ENCODE measurements around the gene DNAJC4. TPM values are rescaled to one million over a fixed set of nuclear protein-coding genes. Genes with fewer than 3 reads are reported as not detected.

DNAJC4 gene
- total RNA-seq, 1 experiment from 2014 or later = 32.0 TPM

DNA sequence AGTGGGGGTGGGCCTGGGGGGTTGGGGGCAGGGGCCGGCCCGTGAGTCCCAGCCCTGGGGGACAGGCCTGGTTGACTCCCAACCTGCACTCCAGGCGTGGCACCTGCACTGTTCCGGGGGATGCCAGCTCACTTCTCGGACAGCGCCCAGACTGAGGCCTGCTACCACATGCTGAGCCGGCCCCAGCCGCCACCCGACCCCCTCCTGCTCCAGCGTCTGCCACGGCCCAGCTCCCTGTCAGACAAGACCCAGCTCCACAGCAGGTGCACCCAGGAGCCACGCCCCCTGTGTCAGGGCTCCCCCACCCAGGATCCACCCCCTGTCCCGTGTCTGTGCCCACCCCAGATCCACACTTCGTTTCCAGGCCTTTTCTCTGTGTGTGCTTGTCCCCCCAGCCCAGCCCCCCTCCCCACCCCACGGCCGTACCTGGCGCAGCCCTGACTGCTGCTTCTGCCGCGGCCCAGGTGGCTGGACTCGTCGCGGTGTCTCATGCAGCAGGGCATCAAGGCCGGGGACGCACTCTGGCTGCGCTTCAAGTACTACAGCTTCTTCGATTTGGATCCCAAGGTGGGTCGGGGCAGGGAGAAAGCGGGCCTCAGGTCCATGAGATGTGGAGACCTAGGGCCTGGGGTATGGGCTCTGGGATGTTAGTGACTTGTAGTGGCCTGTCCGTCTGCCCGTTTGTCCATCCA, 19.0 kb upstream of the DNAJC4 start:
- no peak overlapping the region for H3K4me3 ChIP-seq (ENCODE audit: low read length)
- no peak for DNase-seq
- H3K9me3 ChIP-seq (ENCODE audit: low read length) = no peaks in the 10 kb centered on the region
- peaks cover 8% of the 10 kb centered on the region; the same call in 1 of the 2 replicates for H4K20me1 ChIP-seq (ENCODE audit: insufficient read depth, low read depth, low read length)
- H3K79me2 ChIP-seq (ENCODE audit: low read length) = peaks cover 12% of the 10 kb centered on the region; the same call in 1 of the 2 replicates
- H3K27me3 ChIP-seq (ENCODE audit: low read length) = no peaks in the 10 kb centered on the region
- no peaks in the 10 kb centered on the region for H3K9me2 ChIP-seq (replicated peaks; ENCODE audit: insufficient read depth, low read length)
- peaks cover 14% of the 10 kb centered on the region; the same call in 1 of the 2 replicates for H3K36me3 ChIP-seq (ENCODE audit: insufficient read depth, low read length)
- no peak overlapping the region for H3K4me2 ChIP-seq (ENCODE audit: low read depth, low read length, poor library complexity, severe bottlenecking)
- no peak overlapping the region for H2AFZ ChIP-seq (ENCODE audit: low read length)
- H3K9ac ChIP-seq (ENCODE audit: low read length) = no peak overlapping the region
- peaks cover 71% of the 10 kb centered on the region for H3K4me1 ChIP-seq (ENCODE audit: low read length)
- H3K27ac ChIP-seq (ENCODE audit: low read length) = no peak overlapping the region

DNA sequence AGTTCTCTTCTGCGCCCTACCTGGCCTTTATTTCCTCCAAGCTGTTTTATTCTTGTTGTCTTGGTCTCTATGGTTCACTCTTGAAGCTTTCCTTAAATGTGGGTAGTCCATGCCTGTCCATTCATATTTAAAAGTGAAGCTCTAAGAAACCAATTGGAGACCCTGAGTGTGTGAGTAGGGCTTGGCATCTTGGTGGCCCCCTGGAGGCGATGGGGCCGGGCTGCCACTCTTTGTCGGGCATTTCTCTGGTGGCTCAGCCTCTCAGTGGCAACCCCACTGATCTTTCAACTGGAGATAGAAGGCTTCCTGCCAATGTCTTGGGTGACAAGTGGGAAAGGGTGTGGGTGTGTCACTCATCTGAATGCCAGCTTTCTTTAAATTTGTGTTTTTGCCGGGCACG, 13.5 kb upstream of the DNAJC4 start:
- no peak overlapping the region for H3K4me2 ChIP-seq (ENCODE audit: low read depth, low read length, poor library complexity, severe bottlenecking)
- H3K27ac ChIP-seq (ENCODE audit: low read length) = no peak overlapping the region
- no peaks in the 10 kb centered on the region for H3K9me3 ChIP-seq (ENCODE audit: low read length)
- H4K20me1 ChIP-seq (ENCODE audit: insufficient read depth, low read depth, low read length) = no peaks in the 10 kb centered on the region
- no peak overlapping the region for H3K4me3 ChIP-seq (ENCODE audit: low read length)
- DNase-seq = no peak
- H3K27me3 ChIP-seq (ENCODE audit: low read length) = no peaks in the 10 kb centered on the region
- H3K9me2 ChIP-seq (replicated peaks; ENCODE audit: insufficient read depth, low read length) = no peaks in the 10 kb centered on the region
- H3K9ac ChIP-seq (ENCODE audit: low read length) = no peak overlapping the region
- H3K36me3 ChIP-seq (ENCODE audit: insufficient read depth, low read length) = peaks cover 15% of the 10 kb centered on the region; the same call in 1 of the 2 replicates
- no peak overlapping the region for H2AFZ ChIP-seq (ENCODE audit: low read length)
- no peaks in the 10 kb centered on the region for H3K79me2 ChIP-seq (ENCODE audit: low read length)
- peaks cover 40% of the 10 kb centered on the region for H3K4me1 ChIP-seq (ENCODE audit: low read length)

DNA sequence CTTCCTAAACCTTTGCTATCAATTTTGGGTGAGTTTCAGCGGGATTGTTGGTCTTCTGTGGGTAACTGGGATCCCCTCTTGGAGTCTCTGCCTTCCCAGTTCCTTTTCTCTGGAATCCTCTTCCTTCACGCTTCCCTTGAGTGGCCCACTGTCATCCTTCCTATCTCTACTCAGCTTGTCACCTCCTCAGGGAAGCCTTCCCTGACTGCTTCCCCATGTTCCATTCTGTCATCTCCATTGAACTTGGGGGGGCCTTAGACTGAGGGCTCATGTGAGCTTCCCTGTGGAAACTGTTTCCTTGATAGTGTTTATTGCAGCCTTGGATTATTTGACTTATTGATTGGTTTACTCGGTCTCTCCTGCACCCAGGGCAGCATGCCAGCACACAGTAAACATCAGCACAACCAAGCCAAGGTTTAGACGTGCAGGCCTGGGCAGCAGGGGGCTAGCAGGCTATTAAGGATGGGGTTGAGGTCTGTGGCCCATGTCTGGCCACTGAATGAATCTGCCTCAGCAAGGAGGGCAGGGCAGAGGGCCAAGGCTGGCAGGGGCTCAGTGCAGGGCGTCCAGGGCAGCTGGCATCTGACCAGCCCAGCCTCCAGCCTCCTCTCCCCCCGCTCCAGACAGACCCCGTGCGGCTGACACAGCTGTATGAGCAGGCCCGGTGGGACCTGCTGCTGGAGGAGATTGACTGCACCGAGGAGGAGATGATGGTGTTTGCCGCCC, 11.6 kb upstream of the DNAJC4 start:
- Histone ChIP-seq H3K27ac (ENCODE audit: low read length) (no peak overlapping the region), H3K9me3 (ENCODE audit: low read length) (no peaks in the 10 kb centered on the region), H2AFZ (ENCODE audit: low read length) (no peak overlapping the region), H3K79me2 (ENCODE audit: low read length) (no peaks in the 10 kb centered on the region), H3K9me2 (replicated peaks; ENCODE audit: insufficient read depth, low read length) (no peaks in the 10 kb centered on the region), H3K36me3 (ENCODE audit: insufficient read depth, low read length) (peaks cover 9% of the 10 kb centered on the region; the same call in 1 of the 2 replicates), H3K9ac (ENCODE audit: low read length) (no peak overlapping the region), H4K20me1 (ENCODE audit: insufficient read depth, low read depth, low read length) (no peaks in the 10 kb centered on the region), H3K4me3 (ENCODE audit: low read length) (no peak overlapping the region), H3K27me3 (ENCODE audit: low read length) (no peaks in the 10 kb centered on the region), H3K4me2 (ENCODE audit: low read depth, low read length, poor library complexity, severe bottlenecking) (no peak overlapping the region), H3K4me1 (ENCODE audit: low read length) (peaks cover 28% of the 10 kb centered on the region)
- no peak for DNase-seq

DNA sequence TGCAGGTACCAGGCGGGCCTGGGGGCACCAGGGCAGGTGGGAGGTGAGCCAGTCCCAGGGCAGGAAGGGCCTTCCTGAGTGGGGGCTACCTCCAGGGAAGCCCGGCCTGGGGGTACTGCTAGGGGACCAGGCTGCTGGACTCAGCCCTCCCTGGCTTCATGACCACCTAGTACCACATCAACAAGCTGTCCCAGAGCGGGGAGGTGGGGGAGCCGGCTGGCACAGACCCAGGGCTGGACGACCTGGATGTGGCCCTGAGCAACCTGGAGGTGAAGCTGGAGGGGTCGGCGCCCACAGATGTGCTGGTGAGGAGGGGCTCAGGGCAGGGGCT, 11.0 kb upstream of the DNAJC4 start:
- Histone ChIP-seq H3K27me3 (ENCODE audit: low read length) (no peaks in the 10 kb centered on the region), H3K79me2 (ENCODE audit: low read length) (no peaks in the 10 kb centered on the region), H3K27ac (ENCODE audit: low read length) (no peak overlapping the region), H3K4me3 (ENCODE audit: low read length) (no peak overlapping the region), H3K4me2 (ENCODE audit: low read depth, low read length, poor library complexity, severe bottlenecking) (no peak overlapping the region), H3K4me1 (ENCODE audit: low read length) (peaks cover 28% of the 10 kb centered on the region), H2AFZ (ENCODE audit: low read length) (no peak overlapping the region), H3K9ac (ENCODE audit: low read length) (no peak overlapping the region), H3K36me3 (ENCODE audit: insufficient read depth, low read length) (peaks cover 5% of the 10 kb centered on the region; the same call in 1 of the 2 replicates), H3K9me2 (replicated peaks; ENCODE audit: insufficient read depth, low read length) (no peaks in the 10 kb centered on the region), H3K9me3 (ENCODE audit: low read length) (no peaks in the 10 kb centered on the region), H4K20me1 (ENCODE audit: insufficient read depth, low read depth, low read length) (no peaks in the 10 kb centered on the region)
- no peak for DNase-seq

DNA sequence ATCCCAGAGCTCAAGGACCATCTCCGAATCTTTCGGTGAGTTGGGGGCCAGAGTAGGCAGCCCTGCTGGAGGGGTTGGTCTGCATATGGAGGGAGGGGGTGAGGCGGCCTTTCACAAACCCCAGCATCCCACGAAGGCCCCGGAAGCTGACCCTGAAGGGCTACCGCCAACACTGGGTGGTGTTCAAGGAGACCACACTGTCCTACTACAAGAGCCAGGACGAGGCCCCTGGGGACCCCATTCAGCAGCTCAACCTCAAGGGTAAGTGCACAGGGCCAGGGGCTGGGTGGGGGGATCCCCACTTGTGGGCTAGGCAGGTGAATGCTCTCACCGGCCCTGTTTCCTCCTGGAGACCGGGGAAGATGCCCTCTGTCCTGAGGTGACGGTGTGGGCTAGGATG, 10.6 kb upstream of the DNAJC4 start:
- no peak for DNase-seq
- H3K4me2 ChIP-seq (ENCODE audit: low read depth, low read length, poor library complexity, severe bottlenecking) = no peak overlapping the region
- peaks cover 5% of the 10 kb centered on the region; the same call in 1 of the 2 replicates for H3K36me3 ChIP-seq (ENCODE audit: insufficient read depth, low read length)
- H3K9me3 ChIP-seq (ENCODE audit: low read length) = no peaks in the 10 kb centered on the region
- no peaks in the 10 kb centered on the region for H4K20me1 ChIP-seq (ENCODE audit: insufficient read depth, low read depth, low read length)
- no peaks in the 10 kb centered on the region for H3K79me2 ChIP-seq (ENCODE audit: low read length)
- H3K4me3 ChIP-seq (ENCODE audit: low read length) = no peak overlapping the region
- no peaks in the 10 kb centered on the region for H3K9me2 ChIP-seq (replicated peaks; ENCODE audit: insufficient read depth, low read length)
- no peak overlapping the region for H3K27ac ChIP-seq (ENCODE audit: low read length)
- H3K4me1 ChIP-seq (ENCODE audit: low read length) = peaks cover 28% of the 10 kb centered on the region
- H3K9ac ChIP-seq (ENCODE audit: low read length) = no peak overlapping the region
- no peaks in the 10 kb centered on the region for H3K27me3 ChIP-seq (ENCODE audit: low read length)
- H2AFZ ChIP-seq (ENCODE audit: low read length) = no peak overlapping the region

DNA sequence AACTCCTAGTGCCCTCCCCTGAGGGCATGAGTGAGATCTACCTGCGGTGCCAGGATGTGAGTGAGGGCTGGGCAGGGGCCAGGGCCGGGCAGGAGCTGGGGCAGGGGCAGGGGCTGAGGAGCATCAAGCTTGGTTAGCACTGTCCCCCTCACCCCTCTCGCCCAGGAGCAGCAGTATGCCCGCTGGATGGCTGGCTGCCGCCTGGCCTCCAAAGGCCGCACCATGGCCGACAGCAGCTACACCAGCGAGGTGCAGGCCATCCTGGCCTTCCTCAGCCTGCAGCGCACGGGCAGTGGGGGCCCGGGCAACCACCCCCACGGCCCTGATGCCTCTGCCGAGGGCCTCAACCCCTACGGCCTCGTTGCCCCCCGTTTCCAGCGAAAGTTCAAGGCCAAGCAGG, 10.1 kb upstream of the DNAJC4 start:
- no peak overlapping the region for H3K4me2 ChIP-seq (ENCODE audit: low read depth, low read length, poor library complexity, severe bottlenecking)
- H4K20me1 ChIP-seq (ENCODE audit: insufficient read depth, low read depth, low read length) = no peaks in the 10 kb centered on the region
- H3K9me3 ChIP-seq (ENCODE audit: low read length) = no peaks in the 10 kb centered on the region
- H3K4me3 ChIP-seq (ENCODE audit: low read length) = no peak overlapping the region
- H3K9ac ChIP-seq (ENCODE audit: low read length) = no peak overlapping the region
- no peak for DNase-seq
- H3K79me2 ChIP-seq (ENCODE audit: low read length) = 0 out of 2 replicates have a peak, but pooled peaks cover 3% of the 10 kb centered on the region
- H3K36me3 ChIP-seq (ENCODE audit: insufficient read depth, low read length) = peaks cover 5% of the 10 kb centered on the region; the same call in 1 of the 2 replicates
- H3K27ac ChIP-seq (ENCODE audit: low read length) = no peak overlapping the region
- no peaks in the 10 kb centered on the region for H3K9me2 ChIP-seq (replicated peaks; ENCODE audit: insufficient read depth, low read length)
- H2AFZ ChIP-seq (ENCODE audit: low read length) = no peak overlapping the region
- H3K27me3 ChIP-seq (ENCODE audit: low read length) = no peaks in the 10 kb centered on the region
- peaks cover 28% of the 10 kb centered on the region for H3K4me1 ChIP-seq (ENCODE audit: low read length)

DNA sequence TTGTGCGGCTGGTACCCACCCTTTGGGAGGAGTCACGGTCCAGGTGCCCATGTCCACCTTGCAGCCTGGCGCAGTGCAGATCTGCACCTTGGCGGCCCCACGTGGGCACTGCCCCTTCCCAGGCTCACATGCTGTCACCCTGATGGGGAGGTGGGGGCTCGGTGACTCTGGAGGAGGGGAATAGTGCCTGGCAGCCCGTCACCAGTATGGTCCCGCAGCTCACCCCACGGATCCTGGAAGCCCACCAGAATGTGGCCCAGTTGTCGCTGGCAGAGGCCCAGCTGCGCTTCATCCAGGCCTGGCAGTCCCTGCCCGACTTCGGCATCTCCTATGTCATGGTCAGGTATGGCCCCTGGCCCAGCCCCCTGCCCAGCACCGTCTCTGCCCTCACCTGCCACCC, 9.6 kb upstream of the DNAJC4 start:
- no peak overlapping the region for H3K27ac ChIP-seq (ENCODE audit: low read length)
- DNase-seq = no peak
- no peak overlapping the region for H3K4me3 ChIP-seq (ENCODE audit: low read length)
- peaks cover 26% of the 10 kb centered on the region for H3K4me1 ChIP-seq (ENCODE audit: low read length)
- H4K20me1 ChIP-seq (ENCODE audit: insufficient read depth, low read depth, low read length) = no peaks in the 10 kb centered on the region
- H3K9me2 ChIP-seq (replicated peaks; ENCODE audit: insufficient read depth, low read length) = no peaks in the 10 kb centered on the region
- H3K4me2 ChIP-seq (ENCODE audit: low read depth, low read length, poor library complexity, severe bottlenecking) = no peak overlapping the region
- no peaks in the 10 kb centered on the region for H3K9me3 ChIP-seq (ENCODE audit: low read length)
- H3K9ac ChIP-seq (ENCODE audit: low read length) = no peak overlapping the region
- 0 out of 2 replicates have a peak, but pooled peaks cover 3% of the 10 kb centered on the region for H3K79me2 ChIP-seq (ENCODE audit: low read length)
- H3K27me3 ChIP-seq (ENCODE audit: low read length) = no peaks in the 10 kb centered on the region
- H2AFZ ChIP-seq (ENCODE audit: low read length) = no peak overlapping the region
- peaks cover 5% of the 10 kb centered on the region; the same call in 1 of the 2 replicates for H3K36me3 ChIP-seq (ENCODE audit: insufficient read depth, low read length)

DNA sequence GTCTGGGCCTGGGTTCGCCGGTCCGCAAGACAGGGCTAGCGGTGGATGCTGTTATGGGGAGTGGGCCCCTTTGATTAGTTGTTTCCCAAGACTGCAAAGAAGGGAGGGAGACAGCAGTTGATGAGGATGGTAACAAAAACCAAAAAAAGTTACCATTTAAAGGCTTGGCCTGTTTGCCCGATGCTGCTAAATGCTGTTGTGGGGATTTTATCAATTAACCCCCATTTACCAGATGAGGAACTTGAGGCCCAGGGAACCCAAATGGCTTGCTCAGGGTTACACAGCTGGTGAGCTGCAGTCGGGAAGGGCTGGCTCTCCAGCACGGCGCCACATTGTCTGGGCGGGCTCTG, 7.7 kb upstream of the DNAJC4 start:
- Histone ChIP-seq H3K9ac (ENCODE audit: low read length) (no peak overlapping the region), H3K4me1 (ENCODE audit: low read length) (peaks cover 36% of the 10 kb centered on the region)

More for the DNA sequence above, 7.7 kb upstream of the DNAJC4 start:
- Histone ChIP-seq H3K4me2 (ENCODE audit: low read depth, low read length, poor library complexity, severe bottlenecking) (no peak overlapping the region), H3K9me3 (ENCODE audit: low read length) (no peaks in the 10 kb centered on the region), H3K79me2 (ENCODE audit: low read length) (peaks cover 16% of the 10 kb centered on the region), H3K9me2 (replicated peaks; ENCODE audit: insufficient read depth, low read length) (no peaks in the 10 kb centered on the region), H3K27ac (ENCODE audit: low read length) (no peak overlapping the region), H3K4me3 (ENCODE audit: low read length) (no peak overlapping the region), H3K36me3 (ENCODE audit: insufficient read depth, low read length) (peaks cover 5% of the 10 kb centered on the region; the same call in 1 of the 2 replicates), H3K27me3 (ENCODE audit: low read length) (no peaks in the 10 kb centered on the region), H4K20me1 (ENCODE audit: insufficient read depth, low read depth, low read length) (no peaks in the 10 kb centered on the region), H2AFZ (ENCODE audit: low read length) (no peak overlapping the region)
- no peak for DNase-seq
